Measurements from ENCODE around the gene DPY19L2. TPM values are rescaled to one million over a fixed set of nuclear protein-coding genes. Genes with fewer than 3 reads are reported as not detected.
"Not testable (repeated sequence)": the region's sequence is repeated elsewhere in the genome, so short reads cannot be mapped to it uniquely, and the experiment has no call there.

DPY19L2 gene
- total RNA-seq, 1 donor from 2014 or later: 2.8 TPM

DNA sequence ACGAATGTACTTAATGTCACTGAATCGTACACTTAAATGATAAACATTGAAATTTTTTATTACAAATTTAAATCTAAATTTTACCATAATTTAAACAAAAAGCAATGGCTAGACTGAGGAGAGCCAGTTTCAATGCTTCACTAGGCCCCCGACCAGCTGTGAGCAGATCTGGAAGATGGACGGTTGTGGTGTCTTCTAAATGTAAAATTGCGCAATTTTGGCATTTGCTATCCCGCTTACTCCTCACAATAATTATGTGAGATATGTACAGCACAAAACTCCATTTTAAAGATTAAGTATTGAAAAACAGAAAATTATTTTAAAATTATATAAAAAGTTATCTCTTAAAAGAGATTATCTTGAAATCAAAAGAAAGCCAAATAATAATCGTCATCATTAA lies 5.3 kb downstream of the DPY19L2 start:
- not testable (repeated sequence) for DNase-seq (ENCODE audit: low read depth)

DNA sequence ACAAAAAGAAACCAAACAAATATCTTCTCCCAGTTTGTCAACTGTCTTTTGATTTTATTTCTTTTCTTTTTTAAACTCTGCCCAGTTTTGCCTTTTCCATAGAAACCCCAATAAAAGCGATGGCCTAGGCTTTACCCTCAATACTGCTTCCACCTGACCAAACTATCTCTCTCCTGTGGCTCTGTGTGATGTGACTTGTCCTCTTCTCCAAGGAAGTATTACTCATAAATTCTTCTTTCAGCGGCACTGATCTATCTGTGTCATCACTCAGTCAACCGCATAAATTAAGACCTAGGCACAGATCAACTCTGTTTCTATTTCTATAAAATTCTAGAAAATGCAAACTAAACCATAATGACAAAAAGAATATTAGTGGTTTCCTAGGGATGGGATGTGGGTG lies 9.8 kb downstream of the DPY19L2 start:
- not testable (repeated sequence) for DNase-seq (ENCODE audit: low read depth)

- not testable (repeated sequence) for DNase-seq (ENCODE audit: low read depth)
Measured at GRCh38 chr12:63656407-63656806, 11.9 kb downstream of the DPY19L2 start.

GRCh38 chr12:63655543-63656257 lies 12.6 kb downstream of the DPY19L2 start:
- not testable (repeated sequence) for DNase-seq (ENCODE audit: low read depth)

DNA sequence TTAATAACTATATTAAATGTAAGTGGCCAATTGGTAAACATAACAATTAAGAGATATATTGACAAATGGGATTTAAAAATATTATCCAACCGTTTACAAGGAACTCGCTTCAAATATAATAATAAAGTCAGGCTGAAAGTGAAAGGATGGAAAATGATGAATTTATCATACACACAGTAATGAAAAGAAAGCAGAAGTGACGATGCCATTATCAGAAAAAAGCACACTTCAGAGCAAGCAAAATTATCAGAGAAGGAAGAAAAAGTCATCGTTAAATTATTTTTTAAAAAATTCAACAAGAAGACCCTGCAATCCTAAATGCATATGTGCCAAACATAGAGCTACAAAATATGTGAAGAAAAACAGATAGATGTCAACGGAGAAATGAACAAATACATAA lies 13.8 kb downstream of the DPY19L2 start:
- DNase-seq (ENCODE audit: low read depth): not testable (repeated sequence)

DNA sequence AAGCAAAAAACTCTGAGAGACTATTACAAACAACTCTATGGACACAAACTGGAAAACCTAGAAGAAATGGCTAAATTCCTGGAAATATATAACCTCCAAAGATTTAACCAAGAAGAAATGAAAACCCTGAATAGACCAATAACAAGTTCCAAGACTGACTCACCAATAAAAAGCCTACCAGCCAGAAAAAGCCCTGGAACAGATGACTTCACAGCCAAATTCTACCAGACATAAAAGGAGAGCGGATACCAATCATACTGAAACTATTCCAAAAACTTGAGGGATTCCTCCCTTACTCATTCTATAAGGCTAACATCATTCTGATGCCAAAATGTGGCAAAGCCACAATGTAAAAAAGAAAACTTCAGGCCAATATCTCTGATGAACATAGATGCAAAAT lies 18.8 kb downstream of the DPY19L2 start:
- peak; percentile 15 for DNase-seq (ENCODE audit: low read depth)

DNA sequence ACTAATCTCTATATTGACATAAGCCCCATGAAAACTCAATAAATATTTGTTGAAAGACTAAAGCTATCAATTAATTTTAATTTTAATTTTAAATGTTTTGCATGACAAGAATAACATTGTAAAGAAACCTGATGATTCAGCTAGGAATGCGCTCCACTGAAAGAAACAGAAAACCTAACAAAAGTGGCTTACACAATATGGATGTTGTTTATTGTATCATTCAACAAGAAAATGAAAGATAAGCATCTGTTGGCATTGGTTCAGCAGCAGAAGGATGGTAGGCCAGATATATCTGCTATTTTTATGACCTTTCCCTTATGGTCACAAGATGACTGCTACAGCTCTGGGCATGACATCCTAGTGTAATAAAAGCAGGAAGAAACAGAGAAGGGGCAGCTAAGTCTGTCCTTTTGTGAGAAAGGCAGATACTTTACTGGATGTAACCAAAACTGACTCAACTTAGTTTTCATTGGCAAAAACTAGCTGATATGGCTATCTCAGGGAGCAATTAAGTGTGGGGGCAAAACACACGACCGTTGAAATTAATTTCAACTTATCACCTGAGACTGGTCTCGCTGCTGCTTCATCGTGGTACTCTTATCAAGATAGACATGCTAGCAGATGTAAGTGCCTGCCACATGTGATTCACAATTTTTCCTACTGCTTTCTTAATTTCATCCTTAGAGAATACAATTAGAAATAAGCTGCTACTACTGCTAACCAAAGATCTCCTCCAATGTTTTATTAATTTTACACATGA lies 24.7 kb downstream of the DPY19L2 start:
- not testable (repeated sequence) for DNase-seq (ENCODE audit: low read depth)

GRCh38 chr12:63624258-63624657 lies 44.0 kb downstream of the DPY19L2 start:
- DNase-seq (ENCODE audit: low read depth): not testable (repeated sequence)

- not testable (repeated sequence) for DNase-seq (ENCODE audit: low read depth)
Measured at GRCh38 chr12:63615544-63615943, 52.7 kb downstream of the DPY19L2 start.

- not testable (repeated sequence) for DNase-seq (ENCODE audit: low read depth)
Measured at GRCh38 chr12:63611285-63611684, 57.0 kb downstream of the DPY19L2 start.

GRCh38 chr12:63609281-63609680 lies 59.0 kb downstream of the DPY19L2 start:
- DNase-seq (ENCODE audit: low read depth): not testable (repeated sequence)

DNA sequence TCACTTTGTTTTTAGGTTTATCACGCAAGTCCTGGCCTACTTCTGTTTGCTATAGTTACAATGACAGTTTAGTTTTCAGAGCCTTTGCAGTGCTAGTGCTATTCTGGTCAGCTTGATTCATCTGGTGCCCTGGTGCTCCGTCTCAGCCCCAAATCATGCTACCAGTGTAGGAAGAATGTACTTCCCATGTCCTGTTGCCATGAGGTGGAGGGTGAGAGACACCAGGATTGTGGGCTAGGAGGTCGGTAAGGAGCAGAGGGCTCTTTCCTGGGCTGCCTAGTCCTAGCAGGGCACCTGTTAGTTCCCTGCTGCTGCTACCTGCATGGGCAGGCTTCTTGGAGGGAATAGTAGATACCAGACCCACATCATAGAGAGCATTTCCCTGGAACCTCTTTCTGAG lies 63.3 kb downstream of the DPY19L2 start:
- not testable (repeated sequence) for DNase-seq (ENCODE audit: low read depth)

- not testable (repeated sequence) for DNase-seq (ENCODE audit: low read depth)
Measured at GRCh38 chr12:63594828-63595227, 73.5 kb downstream of the DPY19L2 start.

- not testable (repeated sequence) for DNase-seq (ENCODE audit: low read depth)
Measured at GRCh38 chr12:63584426-63584825, 83.9 kb downstream of the DPY19L2 start.

GRCh38 chr12:63583289-63583688 lies 85.0 kb downstream of the DPY19L2 start:
- not testable (repeated sequence) for DNase-seq (ENCODE audit: low read depth)

GRCh38 chr12:63577631-63578030 lies 90.7 kb downstream of the DPY19L2 start:
- not testable (repeated sequence) for DNase-seq (ENCODE audit: low read depth)

DNA sequence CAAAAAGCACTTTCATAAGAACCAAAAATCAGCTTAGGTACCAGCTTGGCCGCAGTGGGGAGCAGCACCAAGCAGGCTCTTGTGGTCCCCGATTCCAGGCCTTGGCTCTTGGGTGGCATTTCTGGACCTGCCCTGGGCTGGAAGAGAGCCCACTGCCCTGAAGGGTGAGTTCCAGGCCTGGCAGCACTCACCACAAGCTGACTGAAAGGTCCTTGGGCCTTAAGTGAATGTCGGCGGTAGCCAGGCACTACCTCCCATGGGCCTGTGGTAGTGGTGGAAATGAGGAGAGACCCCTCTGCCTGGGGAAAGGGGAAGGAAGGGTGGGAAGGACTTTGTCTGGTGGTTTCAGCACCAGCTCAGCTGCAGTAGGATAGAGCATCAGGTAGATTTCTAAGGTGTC lies 96.3 kb downstream of the DPY19L2 start:
- not testable (repeated sequence) for DNase-seq (ENCODE audit: low read depth)

GRCh38 chr12:63558445-63558844 lies 109.8 kb downstream of the DPY19L2 start:
- not testable (repeated sequence) for DNase-seq (ENCODE audit: low read depth)

DNA sequence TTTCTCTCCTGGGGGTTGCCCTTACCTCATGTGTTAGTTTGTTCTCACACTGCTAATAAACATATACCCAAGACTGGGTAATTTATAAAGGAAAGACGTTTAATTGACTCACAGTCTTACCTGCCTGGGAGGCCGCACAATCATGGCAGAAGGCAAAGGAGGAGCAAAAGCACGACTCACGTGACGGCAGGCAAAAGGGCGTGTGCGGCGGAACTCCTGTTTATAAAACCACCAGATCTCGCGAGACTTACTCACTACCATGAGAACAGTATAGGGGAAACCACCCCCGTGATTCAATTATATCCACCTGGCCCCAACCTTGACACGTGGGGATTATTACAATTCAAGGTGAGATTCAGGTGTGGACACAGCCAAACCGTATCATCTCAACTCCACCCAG lies 116.9 kb downstream of the DPY19L2 start:
- not testable (repeated sequence) for DNase-seq (ENCODE audit: low read depth)

DNA sequence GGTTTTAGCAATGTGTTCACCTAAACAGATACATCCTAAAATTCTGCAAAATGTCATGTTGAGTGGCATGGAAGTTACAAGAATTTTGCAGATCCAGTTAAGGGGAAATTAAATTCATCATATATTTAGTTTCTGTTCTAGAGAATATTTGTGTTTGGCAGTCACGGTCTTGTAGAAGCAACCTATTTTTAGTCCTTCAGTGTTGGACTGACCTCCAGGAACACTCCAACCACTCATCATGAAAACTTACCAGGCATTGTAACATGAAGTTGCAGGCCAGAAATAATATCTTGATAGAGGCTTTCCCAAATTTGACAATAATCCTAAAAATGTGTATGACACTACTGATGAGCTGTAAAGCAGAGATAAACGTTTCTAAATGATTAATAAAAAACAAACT lies 119.3 kb downstream of the DPY19L2 start:
- DNase-seq (ENCODE audit: low read depth): not testable (repeated sequence)

GRCh38 chr12:63545298-63545916 lies 122.9 kb downstream of the DPY19L2 start:
- not testable (repeated sequence) for DNase-seq (ENCODE audit: low read depth)

DNA sequence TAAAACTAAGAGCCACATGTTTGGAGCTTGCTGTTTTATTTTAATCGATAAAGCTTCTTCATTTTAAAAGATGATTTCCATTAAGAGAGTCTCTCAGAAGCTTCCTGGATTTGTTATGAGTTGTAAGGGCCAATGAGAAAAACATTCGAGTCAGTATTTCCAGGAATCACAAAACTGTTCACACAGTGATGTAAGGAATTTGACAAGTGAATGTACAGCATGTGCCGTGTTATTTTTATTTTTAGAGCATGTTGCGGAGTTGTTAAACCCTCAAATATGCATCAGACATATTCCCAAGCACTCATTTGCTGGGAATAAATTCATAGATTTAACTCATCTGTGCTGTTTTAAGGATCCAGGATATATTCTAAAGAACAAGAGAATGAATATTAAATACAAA lies 129.6 kb downstream of the DPY19L2 start:
- DNase-seq (ENCODE audit: low read depth): not testable (repeated sequence)

Measured in myocyte (in vitro differentiated cells).